ENCODE measurements around the gene TRPC6.

DNA sequence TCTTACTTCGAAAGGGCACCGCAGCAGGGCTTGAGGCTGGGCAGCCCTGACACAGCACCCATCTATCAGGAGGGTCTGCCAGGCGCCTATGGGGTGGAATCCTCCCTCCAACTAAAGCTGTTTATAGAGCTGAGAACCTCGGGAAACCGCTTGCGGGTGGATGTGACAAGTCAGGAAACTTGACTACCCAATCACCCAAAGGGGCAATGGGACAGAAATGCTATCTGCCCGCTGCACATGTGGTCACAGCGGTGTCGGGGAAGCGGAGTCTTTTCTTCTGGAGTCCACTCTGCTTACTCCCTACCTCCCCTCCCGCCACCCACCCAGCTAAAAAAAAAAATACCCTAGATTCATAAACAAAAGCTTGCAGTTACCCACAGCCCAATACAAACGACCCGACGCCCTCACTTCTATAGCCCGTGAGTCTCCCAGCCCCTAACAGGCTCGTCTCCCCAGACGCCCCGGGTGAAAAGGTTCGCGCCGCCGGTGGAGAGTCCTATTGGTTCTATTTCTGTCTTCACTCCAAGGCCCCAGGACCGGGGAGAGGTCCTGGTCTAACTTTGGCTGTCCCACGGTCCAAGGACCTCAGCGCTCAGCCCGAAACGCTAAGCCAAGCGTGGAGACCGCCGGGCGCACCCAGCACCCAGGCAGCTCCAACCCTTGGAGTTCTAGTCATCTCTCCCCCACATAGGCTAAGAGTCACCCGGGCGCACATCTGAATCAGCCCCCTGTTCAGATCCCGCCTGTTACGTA, 1.4 kb downstream of the TRPC6 start:
- TF ChIP-seq, protein P1, sequence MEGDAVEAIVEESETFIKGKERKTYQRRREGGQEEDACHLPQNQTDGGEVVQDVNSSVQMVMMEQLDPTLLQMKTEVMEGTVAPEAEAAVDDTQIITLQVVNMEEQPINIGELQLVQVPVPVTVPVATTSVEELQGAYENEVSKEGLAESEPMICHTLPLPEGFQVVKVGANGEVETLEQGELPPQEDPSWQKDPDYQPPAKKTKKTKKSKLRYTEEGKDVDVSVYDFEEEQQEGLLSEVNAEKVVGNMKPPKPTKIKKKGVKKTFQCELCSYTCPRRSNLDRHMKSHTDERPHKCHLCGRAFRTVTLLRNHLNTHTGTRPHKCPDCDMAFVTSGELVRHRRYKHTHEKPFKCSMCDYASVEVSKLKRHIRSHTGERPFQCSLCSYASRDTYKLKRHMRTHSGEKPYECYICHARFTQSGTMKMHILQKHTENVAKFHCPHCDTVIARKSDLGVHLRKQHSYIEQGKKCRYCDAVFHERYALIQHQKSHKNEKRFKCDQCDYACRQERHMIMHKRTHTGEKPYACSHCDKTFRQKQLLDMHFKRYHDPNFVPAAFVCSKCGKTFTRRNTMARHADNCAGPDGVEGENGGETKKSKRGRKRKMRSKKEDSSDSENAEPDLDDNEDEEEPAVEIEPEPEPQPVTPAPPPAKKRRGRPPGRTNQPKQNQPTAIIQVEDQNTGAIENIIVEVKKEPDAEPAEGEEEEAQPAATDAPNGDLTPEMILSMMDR (IDR thresholded peaks at IDR 0.05), result no peak
- TF ChIP-seq POLR2A (IDR thresholded peaks at IDR 0.05) (no peak), POLR2AphosphoS5 (IDR thresholded peaks at IDR 0.05) (no peak)

Data from suprapubic skin (tissue), 4 donors.